Chondrocyte (in vitro differentiated cells): ENCODE data around the gene PBX1. TPM values are rescaled to one million over a fixed set of nuclear protein-coding genes. Genes with fewer than 3 reads are reported as not detected.

Source experiments
- DNase-seq: peaks from one replicate; pipeline ENCODE4 v3.0.0; 2021; ENCODE audit warnings: mixed read lengths, low spot score
- H3K27ac Mint-ChIP-seq: one replicate; pipeline ENCODE4 v1.8.0; 2021; ENCODE audit warnings: mild to moderate bottlenecking, moderate library complexity, mixed read lengths; ENCODE audit not compliant: unreplicated experiment
- H3K27me3 Mint-ChIP-seq: 2 replicates; pipeline ENCODE4 v1.8.0; 2021; ENCODE audit warnings: low read depth, mixed read lengths
- H3K36me3 Mint-ChIP-seq: 2 replicates; pipeline ENCODE4 v1.8.0; 2021; ENCODE audit warnings: low read depth, mixed read lengths
- H3K4me1 Mint-ChIP-seq: 2 replicates; pipeline ENCODE4 v1.8.0; 2021; ENCODE audit warnings: low read depth, mild to moderate bottlenecking, mixed read lengths
- H3K4me3 Mint-ChIP-seq: one replicate; pipeline ENCODE4 v1.8.0; 2021; ENCODE audit warnings: mild to moderate bottlenecking, moderate library complexity, mixed read lengths; ENCODE audit not compliant: unreplicated experiment
- H3K9me3 Mint-ChIP-seq: 2 replicates; pipeline ENCODE4 v1.8.0; 2021; ENCODE audit warnings: low read depth, mixed read lengths
- total RNA-seq: library from RNA; stranded (reverse); gene quantifications from 3 replicates; pipeline ENCODE4 v1.2.1, GENCODE V29; 2021
- TF ChIP-seq, protein P1 (sequence below): fragments of 200-600 bp; sonication (generic); IDR thresholded peaks from 2 replicates; pipeline ENCODE4 v1.5.0; 2021; ENCODE audit warnings: antibody characterized with exemption, mild to moderate bottlenecking, moderate library complexity

The PBX1 gene
- total RNA-seq, 1 donor from 2014 or later, result 23.0 TPM

- Mint-ChIP-seq H3K27ac (no peak overlapping the region), H3K27me3 (no peaks in the 10 kb centered on the region), H3K36me3 (peaks cover 1% of the 10 kb centered on the region), H3K4me3 (no peak overlapping the region), H3K9me3 (no peaks in the 10 kb centered on the region), H3K4me1 (no peaks in the 10 kb centered on the region)
- TF ChIP-seq, protein P1, sequence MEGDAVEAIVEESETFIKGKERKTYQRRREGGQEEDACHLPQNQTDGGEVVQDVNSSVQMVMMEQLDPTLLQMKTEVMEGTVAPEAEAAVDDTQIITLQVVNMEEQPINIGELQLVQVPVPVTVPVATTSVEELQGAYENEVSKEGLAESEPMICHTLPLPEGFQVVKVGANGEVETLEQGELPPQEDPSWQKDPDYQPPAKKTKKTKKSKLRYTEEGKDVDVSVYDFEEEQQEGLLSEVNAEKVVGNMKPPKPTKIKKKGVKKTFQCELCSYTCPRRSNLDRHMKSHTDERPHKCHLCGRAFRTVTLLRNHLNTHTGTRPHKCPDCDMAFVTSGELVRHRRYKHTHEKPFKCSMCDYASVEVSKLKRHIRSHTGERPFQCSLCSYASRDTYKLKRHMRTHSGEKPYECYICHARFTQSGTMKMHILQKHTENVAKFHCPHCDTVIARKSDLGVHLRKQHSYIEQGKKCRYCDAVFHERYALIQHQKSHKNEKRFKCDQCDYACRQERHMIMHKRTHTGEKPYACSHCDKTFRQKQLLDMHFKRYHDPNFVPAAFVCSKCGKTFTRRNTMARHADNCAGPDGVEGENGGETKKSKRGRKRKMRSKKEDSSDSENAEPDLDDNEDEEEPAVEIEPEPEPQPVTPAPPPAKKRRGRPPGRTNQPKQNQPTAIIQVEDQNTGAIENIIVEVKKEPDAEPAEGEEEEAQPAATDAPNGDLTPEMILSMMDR, result no peak
- DNase-seq, result no peak
Observed at GRCh38 chr1:164735315-164736052, 176.5 kb downstream of the PBX1 start.

- Mint-ChIP-seq H3K27ac (no peak overlapping the region), H3K4me1 (no peaks in the 10 kb centered on the region)
Observed at GRCh38 chr1:164736137-164736536, 177.2 kb downstream of the PBX1 start.

GRCh38 chr1:164739189-164739588 lies 180.2 kb downstream of the PBX1 start:
- Mint-ChIP-seq H3K9me3 (no peaks in the 10 kb centered on the region), H3K27ac (no peak overlapping the region), H3K27me3 (no peaks in the 10 kb centered on the region), H3K4me3 (no peak overlapping the region), H3K4me1 (peaks cover 4% of the 10 kb centered on the region), H3K36me3 (no peaks in the 10 kb centered on the region)
- TF ChIP-seq, protein P1, result no peak
- no peak for DNase-seq

More at GRCh38 chr1:164736137-164736536, 177.2 kb downstream of the PBX1 start:
- no peak overlapping the region for H3K4me3 Mint-ChIP-seq
- TF ChIP-seq, protein P1, result no peak
- no peak for DNase-seq
- no peaks in the 10 kb centered on the region for H3K9me3 Mint-ChIP-seq
- H3K27me3 Mint-ChIP-seq, result no peaks in the 10 kb centered on the region
- peaks cover 1% of the 10 kb centered on the region for H3K36me3 Mint-ChIP-seq

DNA sequence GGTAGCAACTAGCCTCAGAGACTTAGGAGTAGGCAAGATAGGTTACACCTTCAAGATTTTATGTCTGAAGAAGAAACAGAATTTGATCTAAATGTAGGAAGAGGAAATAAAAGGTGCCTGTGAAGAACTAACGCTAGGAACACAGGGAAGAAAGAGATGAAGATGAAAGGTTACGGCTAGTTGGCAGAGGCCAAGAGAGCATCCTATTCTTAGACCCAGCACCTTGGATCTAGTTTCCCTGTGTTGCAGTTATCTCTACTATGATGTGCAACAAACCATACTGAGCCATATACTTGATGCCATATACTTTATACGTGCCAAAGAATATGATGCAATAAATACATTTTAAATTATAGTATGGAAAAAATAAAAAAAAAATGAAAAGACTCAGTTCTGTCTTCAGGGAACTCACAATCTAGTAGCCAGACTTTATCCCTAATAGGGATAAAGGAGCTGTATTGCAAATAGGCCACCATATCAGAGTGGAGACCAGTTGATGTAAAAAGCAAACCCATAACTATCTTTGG lies 181.1 kb downstream of the PBX1 start:
- Mint-ChIP-seq H3K27me3 (no peaks in the 10 kb centered on the region), H3K4me3 (no peak overlapping the region), H3K9me3 (no peaks in the 10 kb centered on the region), H3K36me3 (no peaks in the 10 kb centered on the region), H3K27ac (no peak overlapping the region), H3K4me1 (peaks cover 9% of the 10 kb centered on the region)
- TF ChIP-seq, protein P1, result no peak
- DNase-seq, result no peak

GRCh38 chr1:164742745-164743144 lies 183.8 kb downstream of the PBX1 start:
- Mint-ChIP-seq H3K4me1 (peaks cover 9% of the 10 kb centered on the region), H3K36me3 (no peaks in the 10 kb centered on the region), H3K27me3 (no peaks in the 10 kb centered on the region), H3K9me3 (no peaks in the 10 kb centered on the region), H3K4me3 (no peak overlapping the region), H3K27ac (no peak overlapping the region)
- TF ChIP-seq, protein P1, result no peak
- no peak for DNase-seq
